Osteoblast (primary cell): Measurements from ENCODE around the gene IGSF8. TPM values are rescaled to one million over a fixed set of nuclear protein-coding genes. Genes with fewer than 3 reads are reported as not detected.
A peak's percentile ranks its signal among the peaks of the same experiment; 100 is the strongest.

Source experiments
- DNase-seq: peaks from one replicate; pipeline ENCODE4 v3.0.0; 2011; ENCODE audit warnings: low spot score, mixed read lengths; ENCODE audit not compliant: insufficient read length; ENCODE audit errors: missing footprints
- H2AFZ ChIP-seq: 2 replicates; pipeline ENCODE4 v1.6.0; 2011; ENCODE audit warnings: mild to moderate bottlenecking, low read length
- H3K27ac ChIP-seq: 2 replicates; pipeline ENCODE4 v1.5.1; 2011; ENCODE audit warnings: mild to moderate bottlenecking, low read depth, low read length, moderate library complexity
- H3K27me3 ChIP-seq: 2 replicates; pipeline ENCODE4 v1.6.0; 2012; ENCODE audit warnings: mild to moderate bottlenecking, control low read depth, inconsistent platforms, low read length, moderate library complexity; ENCODE audit not compliant: insufficient read depth
- H3K36me3 ChIP-seq: 2 replicates; pipeline ENCODE4 v1.5.1; 2011; ENCODE audit warnings: mild to moderate bottlenecking, low read length, control low read depth, moderate library complexity; ENCODE audit not compliant: insufficient read depth
- H3K4me1 ChIP-seq: 2 replicates; pipeline ENCODE4 v1.5.1; 2011; ENCODE audit warnings: mild to moderate bottlenecking, low read length, control low read depth, moderate library complexity; ENCODE audit not compliant: insufficient read depth
- H3K4me2 ChIP-seq: 2 replicates; pipeline ENCODE4 v1.6.0; 2011; ENCODE audit warnings: mild to moderate bottlenecking, low read length; ENCODE audit not compliant: insufficient read depth
- H3K4me3 ChIP-seq: fragments of 200-600 bp; sonication (generic); 3 replicates; pipeline ENCODE4 v1.5.1; 2012; ENCODE audit warnings: mild to moderate bottlenecking, low read length, inconsistent platforms; ENCODE audit not compliant: insufficient read depth
- H3K79me2 ChIP-seq: 2 replicates; pipeline ENCODE4 v1.6.0; 2012; ENCODE audit warnings: mild to moderate bottlenecking, low read length, control low read depth, inconsistent platforms; ENCODE audit not compliant: insufficient read depth
- H3K9me3 ChIP-seq: 2 replicates; pipeline ENCODE4 v1.5.1; 2011; ENCODE audit warnings: low read depth, low read length, control low read depth
- H4K20me1 ChIP-seq: 2 replicates; pipeline ENCODE4 v1.6.0; 2012; ENCODE audit warnings: mild to moderate bottlenecking, low read length, control low read depth; ENCODE audit not compliant: insufficient read depth
- total RNA-seq: library from RNA; depleted of rRNA; stranded (reverse); fragments of >200 nt; gene quantifications from 2 replicates; pipeline ENCODE4 v1.2.3, GENCODE V29; 2012
- TF ChIP-seq, protein P1 (sequence below): IDR thresholded peaks from 2 replicates; pipeline ENCODE4 v1.5.1; 2011; ENCODE audit warnings: mild to moderate bottlenecking, low read depth, low read length, moderate library complexity; ENCODE audit errors: extremely low read depth

Gene IGSF8
- total RNA-seq, 1 donor: 19.9 TPM

DNA sequence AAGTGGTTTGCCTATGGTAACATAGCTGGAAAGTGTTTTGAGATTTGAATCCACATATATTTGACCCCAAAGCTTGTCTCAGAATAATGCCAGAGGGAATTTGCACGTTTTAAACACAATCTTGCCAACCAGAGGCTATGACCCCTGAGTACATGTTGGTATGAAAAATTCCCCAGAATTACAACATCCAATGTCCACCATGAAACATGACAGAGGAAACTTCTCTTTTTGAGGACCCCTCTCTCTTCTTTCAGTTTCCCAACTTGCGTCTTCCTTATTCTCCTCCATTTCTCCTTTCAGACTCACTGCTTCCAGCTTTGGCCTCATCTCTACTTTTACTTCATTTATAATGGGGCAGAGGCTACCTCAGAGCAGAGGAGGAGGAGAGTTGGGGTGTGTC lies 22.6 kb downstream of the IGSF8 start:
- no peaks in the 10 kb centered on the region for H4K20me1 ChIP-seq
- peaks cover 46% of the 10 kb centered on the region for H3K27me3 ChIP-seq
- no peaks in the 10 kb centered on the region for H3K79me2 ChIP-seq
- no peaks in the 10 kb centered on the region for H3K36me3 ChIP-seq
- no peak overlapping the region for H3K4me3 ChIP-seq
- H2AFZ ChIP-seq: no peak overlapping the region
- no peak overlapping the region for H3K4me2 ChIP-seq
- TF ChIP-seq, protein P1, sequence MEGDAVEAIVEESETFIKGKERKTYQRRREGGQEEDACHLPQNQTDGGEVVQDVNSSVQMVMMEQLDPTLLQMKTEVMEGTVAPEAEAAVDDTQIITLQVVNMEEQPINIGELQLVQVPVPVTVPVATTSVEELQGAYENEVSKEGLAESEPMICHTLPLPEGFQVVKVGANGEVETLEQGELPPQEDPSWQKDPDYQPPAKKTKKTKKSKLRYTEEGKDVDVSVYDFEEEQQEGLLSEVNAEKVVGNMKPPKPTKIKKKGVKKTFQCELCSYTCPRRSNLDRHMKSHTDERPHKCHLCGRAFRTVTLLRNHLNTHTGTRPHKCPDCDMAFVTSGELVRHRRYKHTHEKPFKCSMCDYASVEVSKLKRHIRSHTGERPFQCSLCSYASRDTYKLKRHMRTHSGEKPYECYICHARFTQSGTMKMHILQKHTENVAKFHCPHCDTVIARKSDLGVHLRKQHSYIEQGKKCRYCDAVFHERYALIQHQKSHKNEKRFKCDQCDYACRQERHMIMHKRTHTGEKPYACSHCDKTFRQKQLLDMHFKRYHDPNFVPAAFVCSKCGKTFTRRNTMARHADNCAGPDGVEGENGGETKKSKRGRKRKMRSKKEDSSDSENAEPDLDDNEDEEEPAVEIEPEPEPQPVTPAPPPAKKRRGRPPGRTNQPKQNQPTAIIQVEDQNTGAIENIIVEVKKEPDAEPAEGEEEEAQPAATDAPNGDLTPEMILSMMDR: no peak
- H3K4me1 ChIP-seq: peaks cover 2% of the 10 kb centered on the region
- no peak overlapping the region for H3K27ac ChIP-seq
- no peak for DNase-seq
- no peaks in the 10 kb centered on the region for H3K9me3 ChIP-seq

DNA sequence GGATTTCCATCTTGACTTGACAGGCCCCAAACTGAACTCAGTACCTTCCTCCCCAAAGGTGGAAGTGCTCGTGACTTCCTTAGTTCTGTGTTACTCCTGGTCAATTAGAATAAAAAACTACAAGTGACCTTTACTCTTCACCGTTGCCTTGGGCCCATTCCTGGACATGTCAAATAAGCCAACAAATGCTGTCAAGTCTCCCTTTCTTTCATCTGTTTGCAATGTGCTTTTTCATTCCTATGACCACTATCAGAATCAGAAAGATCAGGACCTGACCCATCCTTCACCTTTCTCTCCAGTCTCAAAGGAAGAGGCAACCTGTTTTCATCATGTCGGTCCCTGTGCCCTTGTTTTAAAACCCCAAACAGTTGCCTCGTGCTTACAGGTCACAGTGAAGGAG lies 23.6 kb downstream of the IGSF8 start:
- Histone ChIP-seq H3K9me3 (no peaks in the 10 kb centered on the region), H3K4me3 (no peak overlapping the region), H3K36me3 (no peaks in the 10 kb centered on the region), H4K20me1 (no peaks in the 10 kb centered on the region), H3K27me3 (peaks cover 44% of the 10 kb centered on the region), H2AFZ (no peak overlapping the region), H3K79me2 (no peaks in the 10 kb centered on the region), H3K27ac (no peak overlapping the region), H3K4me1 (no peaks in the 10 kb centered on the region), H3K4me2 (no peak overlapping the region)
- DNase-seq: no peak
- TF ChIP-seq, protein P1: no peak

DNA sequence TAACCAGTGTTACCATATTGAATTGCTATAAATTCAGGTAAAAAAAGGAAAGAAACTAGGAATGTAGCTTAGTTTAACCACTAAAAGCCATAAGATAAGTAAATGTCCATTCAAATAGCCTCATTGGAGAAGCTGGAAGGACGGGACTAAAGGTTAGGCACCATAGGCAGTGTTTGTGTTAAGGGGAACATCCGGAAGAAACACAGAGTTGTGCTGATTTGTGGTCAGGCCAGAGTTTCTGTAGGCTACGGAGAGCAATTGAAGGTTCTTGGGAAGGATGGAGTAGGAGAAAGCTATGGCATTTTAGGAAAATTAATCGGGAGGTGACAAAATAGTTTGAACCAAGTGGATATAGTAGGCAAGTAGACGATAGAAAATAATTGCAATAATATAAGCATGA lies 27.1 kb downstream of the IGSF8 start:
- no peaks in the 10 kb centered on the region for H3K4me1 ChIP-seq
- H3K4me2 ChIP-seq: no peak overlapping the region
- H3K27me3 ChIP-seq: peaks cover 61% of the 10 kb centered on the region
- H3K4me3 ChIP-seq: no peak overlapping the region
- TF ChIP-seq, protein P1: no peak
- no peaks in the 10 kb centered on the region for H3K36me3 ChIP-seq
- no peaks in the 10 kb centered on the region for H3K9me3 ChIP-seq
- no peak overlapping the region for H2AFZ ChIP-seq
- DNase-seq: no peak
- H3K27ac ChIP-seq: no peak overlapping the region
- H3K79me2 ChIP-seq: no peaks in the 10 kb centered on the region
- H4K20me1 ChIP-seq: no peaks in the 10 kb centered on the region

DNA sequence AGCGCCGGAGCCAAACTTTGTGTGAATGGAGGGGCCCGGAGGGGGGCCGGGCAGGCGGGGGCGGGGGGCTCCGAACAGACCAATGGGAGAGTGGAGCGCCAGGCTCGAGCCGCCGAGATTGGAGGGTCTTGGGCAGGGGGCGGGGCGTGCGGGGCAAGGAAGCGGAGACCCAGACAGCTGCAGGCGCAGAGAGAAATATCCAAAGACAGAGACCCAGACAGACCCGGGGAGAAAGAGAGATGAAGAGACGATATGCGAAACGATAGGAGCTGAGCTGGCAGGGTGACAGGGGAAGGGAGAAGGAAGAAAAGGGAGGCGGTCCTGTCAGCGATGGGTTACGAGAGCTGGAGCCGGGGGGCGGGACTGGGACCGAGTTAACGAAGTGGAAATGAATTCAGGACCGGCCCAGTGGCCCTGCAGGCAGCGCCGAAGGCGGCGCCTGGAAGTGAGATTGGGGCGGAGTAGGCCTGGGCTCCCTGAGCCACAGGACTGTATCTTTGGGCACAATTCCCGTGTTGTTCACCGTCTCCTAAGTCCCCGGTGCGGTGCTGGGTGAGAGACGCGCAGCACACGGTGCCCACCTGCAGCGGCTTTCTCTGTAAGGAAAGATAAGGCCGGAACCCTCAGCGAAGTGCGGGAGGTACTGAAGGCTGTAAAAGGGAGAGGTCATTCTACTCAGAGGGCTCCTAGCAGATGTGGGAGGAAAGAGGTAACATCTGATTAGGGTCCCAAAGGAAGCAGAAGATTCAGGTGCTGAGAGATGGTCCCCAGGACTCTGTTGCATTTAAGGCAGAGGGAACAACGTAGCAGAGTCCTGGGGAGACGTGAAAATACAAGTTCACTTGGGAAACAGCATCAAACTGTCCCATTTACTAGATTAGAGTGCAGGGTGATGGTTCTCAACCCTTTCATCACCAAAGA lies 27.9 kb downstream of the IGSF8 start:
- H3K79me2 ChIP-seq: no peaks in the 10 kb centered on the region
- peak overlapping the region; percentile 67 for H3K4me3 ChIP-seq
- no peaks in the 10 kb centered on the region for H3K9me3 ChIP-seq
- H3K27ac ChIP-seq: no peak overlapping the region
- H3K27me3 ChIP-seq: peaks cover 66% of the 10 kb centered on the region
- H2AFZ ChIP-seq: peak overlapping the region; percentile 80
- H4K20me1 ChIP-seq: no peaks in the 10 kb centered on the region
- TF ChIP-seq, protein P1: no peak
- peak; percentile 94 for DNase-seq
- H3K4me2 ChIP-seq: peak overlapping the region; percentile 85
- H3K36me3 ChIP-seq: no peaks in the 10 kb centered on the region
- H3K4me1 ChIP-seq: no peaks in the 10 kb centered on the region
